Epithelial cell of esophagus (primary cell): ENCODE measurements around the gene SNAP25.

Experiments
- DNase-seq: peaks from one replicate; pipeline ENCODE4 v3.0.0; 2010; ENCODE audit warnings: low read depth
- H3K4me3 ChIP-seq: 2 replicates; pipeline ENCODE4 v1.5.1; 2011; ENCODE audit warnings: mild to moderate bottlenecking, low read length, control low read depth
- CTCF ChIP-seq: IDR thresholded peaks from 2 replicates; pipeline ENCODE4 v1.5.1; 2011; ENCODE audit warnings: low read depth, mild to moderate bottlenecking, low read length, control low read depth, inconsistent platforms; ENCODE audit not compliant: insufficient read depth; ENCODE audit errors: missing control alignments

Gene SNAP25

GRCh38 chr20:10218536-10219451 is at the start of gene SNAP25:
Gene SNAP25 (plus strand): TSS chr20:10218830. CDS start chr20:10275492, 56,662 bp downstream.
- TF ChIP-seq CTCF, result no peak
- peak; percentile 81 for DNase-seq
- H3K4me3 ChIP-seq, result peak within 1 kb of the TSS; percentile 6

- DNase-seq, result no peak
- H3K4me3 ChIP-seq, result no peak overlapping the region
- TF ChIP-seq CTCF, result no peak
Measured at GRCh38 chr20:10169752-10170151, 48.9 kb upstream of the SNAP25 start.

- no peak overlapping the region for H3K4me3 ChIP-seq
- TF ChIP-seq CTCF, result no peak
- DNase-seq, result no peak
Measured at GRCh38 chr20:10170261-10170660, 48.4 kb upstream of the SNAP25 start.

- peak overlapping the region; percentile 31 for H3K4me3 ChIP-seq
- peak; percentile 64 for DNase-seq
- no peak for TF ChIP-seq CTCF
Measured at GRCh38 chr20:10171864-10172751, 46.5 kb upstream of the SNAP25 start.

GRCh38 chr20:10172998-10173655 is 45.5 kb upstream of the SNAP25 start:
- TF ChIP-seq CTCF, result no peak
- H3K4me3 ChIP-seq, result no peak overlapping the region
- DNase-seq, result no peak

- no peak for DNase-seq
- no peak overlapping the region for H3K4me3 ChIP-seq
- no peak for TF ChIP-seq CTCF
Measured at GRCh38 chr20:10174400-10174799, 44.2 kb upstream of the SNAP25 start.
